GM12891 (cell line): ENCODE results near the gene TSHZ2.
"Not testable (repeated sequence)": the region's sequence is repeated elsewhere in the genome, so short reads cannot be mapped to it uniquely, and the experiment has no call there.

Source experiments
- DNase-seq: peaks from one replicate; pipeline ENCODE4 v3.0.0; 2011; ENCODE audit warnings: low spot score; ENCODE audit not compliant: insufficient read length
- FAIRE-seq: peaks from 2 replicates; lab custom pipeline; 2011; peaks lifted over from hg19 to GRCh38; lab: Jason Lieb, UNC
- PAX5 ChIP-seq: IDR thresholded peaks from 2 replicates; pipeline ENCODE4 v1.6.1; 2011; ENCODE audit warnings: low read length, moderate library complexity, mild to moderate bottlenecking; ENCODE audit not compliant: insufficient read depth, severe bottlenecking
- POLR2A ChIP-seq: IDR thresholded peaks from 2 replicates; pipeline ENCODE4 v1.6.1; 2011; ENCODE audit warnings: low read depth, low read length, control low read depth
- POLR2AphosphoS5 ChIP-seq: IDR thresholded peaks from 2 replicates; pipeline ENCODE4 v1.6.1; 2011; ENCODE audit warnings: low read depth, low read length, control low read depth
- POU2F2 ChIP-seq: IDR thresholded peaks from 2 replicates; pipeline ENCODE4 v1.6.1; 2011; ENCODE audit warnings: low read depth, mild to moderate bottlenecking, control low read depth, low read length, moderate library complexity
- SPI1 ChIP-seq: IDR thresholded peaks from 2 replicates; pipeline ENCODE4 v1.6.1; 2011; ENCODE audit warnings: low read depth, low read length, control low read depth
- TAF1 ChIP-seq: IDR thresholded peaks from 2 replicates; pipeline ENCODE4 v1.6.1; 2011; ENCODE audit warnings: low read depth, low read length, control low read depth

TSHZ2 gene

GRCh38 chr20:53402233-53403005 lies 430.3 kb downstream of the TSHZ2 start:
- FAIRE-seq, result no peak
- TF ChIP-seq TAF1 (no peak), SPI1 (no peak), PAX5 (no peak), POU2F2 (no peak), POLR2AphosphoS5 (no peak), POLR2A (no peak)

GRCh38 chr20:53403029-53403428 lies 430.9 kb downstream of the TSHZ2 start:
- FAIRE-seq (no peak), DNase-seq (no peak)
- TF ChIP-seq POLR2A (no peak), PAX5 (no peak), TAF1 (no peak), SPI1 (no peak), POLR2AphosphoS5 (no peak), POU2F2 (no peak)

More at GRCh38 chr20:53402233-53403005, 430.3 kb downstream of the TSHZ2 start:
- DNase-seq, result no peak

DNA sequence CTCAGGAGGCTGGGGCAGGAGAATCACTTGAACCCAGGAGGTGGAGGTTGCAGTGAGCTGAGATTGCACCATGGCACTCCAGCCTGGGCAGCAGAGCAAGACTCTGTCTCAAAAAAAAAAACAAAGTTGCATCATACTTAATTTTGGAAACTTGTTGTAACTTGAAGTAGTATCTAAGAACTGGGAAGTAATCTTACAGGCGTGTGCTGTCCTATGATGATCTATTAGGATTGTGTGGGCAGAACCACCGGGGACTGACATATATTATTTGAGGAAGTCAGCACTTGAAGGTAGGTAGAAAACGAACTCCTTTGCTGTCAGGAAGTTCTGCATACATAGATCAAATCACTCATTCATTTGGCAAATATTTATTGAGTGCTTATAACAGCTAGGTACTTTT lies 433.0 kb downstream of the TSHZ2 start:
- TF ChIP-seq POLR2AphosphoS5, result no peak
- TF ChIP-seq PAX5, result no peak
- no peak for TF ChIP-seq TAF1
- no peak for TF ChIP-seq SPI1
- no peak for TF ChIP-seq POLR2A
- no peak for TF ChIP-seq POU2F2
- FAIRE-seq, result no peak
- no peak for DNase-seq

DNA sequence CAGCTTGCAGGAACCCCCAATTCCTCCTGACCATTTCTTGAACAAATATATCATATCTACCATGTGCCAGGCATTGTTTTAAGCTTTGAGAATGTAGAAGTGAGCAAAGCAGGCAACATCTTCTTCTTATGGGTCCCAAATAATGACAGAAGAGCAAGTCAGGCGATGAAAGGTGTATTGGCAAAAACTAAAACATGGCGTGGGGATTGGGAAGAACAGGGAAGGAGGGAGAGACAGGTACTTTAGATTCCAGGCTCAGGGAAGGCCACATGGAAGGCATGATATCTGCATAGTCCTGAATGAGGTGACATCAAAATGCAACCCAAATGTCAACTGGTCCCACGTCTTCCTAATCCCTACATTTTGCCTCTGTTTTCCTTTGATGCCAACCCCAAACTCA lies 434.4 kb downstream of the TSHZ2 start:
- DNase-seq (no peak), FAIRE-seq (no peak)
- TF ChIP-seq SPI1 (no peak), TAF1 (no peak), POLR2AphosphoS5 (no peak), POLR2A (no peak), POU2F2 (no peak), PAX5 (no peak)

DNA sequence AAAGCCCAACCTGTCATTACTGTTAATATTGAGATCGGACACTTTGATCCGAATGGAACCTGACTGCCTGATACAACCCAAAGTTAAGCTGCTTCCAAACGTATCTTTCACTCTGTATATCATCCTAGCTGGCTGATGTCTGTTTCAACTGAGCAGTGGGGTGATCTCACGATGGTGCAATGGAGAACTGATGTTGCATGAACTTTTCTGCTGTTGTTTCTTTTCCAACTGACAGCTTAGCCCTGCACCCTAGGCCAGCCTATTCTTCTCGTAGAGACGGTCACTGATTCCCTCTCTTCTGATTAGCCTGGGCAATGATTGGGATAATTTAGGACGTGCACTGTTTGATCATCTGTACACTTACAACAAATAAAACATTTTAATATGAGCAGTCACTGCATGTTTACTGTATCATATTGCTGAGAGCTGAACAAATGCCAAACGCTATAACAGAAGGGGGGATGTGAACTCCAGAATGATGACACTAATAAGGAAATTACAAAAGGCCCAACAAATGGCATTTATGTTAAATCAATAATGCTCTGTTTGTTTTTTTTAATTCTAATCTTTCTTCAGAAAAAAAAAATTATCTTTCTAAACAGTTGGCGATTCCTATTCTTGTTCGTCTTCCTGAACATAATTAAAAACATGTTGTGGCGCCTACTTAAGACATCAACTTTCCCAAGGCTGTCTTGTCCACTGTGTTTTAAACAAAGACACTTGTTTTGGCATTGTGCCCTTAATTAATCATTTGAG lies 436.7 kb downstream of the TSHZ2 start:
- DNase-seq (no peak), FAIRE-seq (no peak)
- TF ChIP-seq POU2F2 (no peak), POLR2AphosphoS5 (no peak), POLR2A (no peak), SPI1 (no peak), TAF1 (no peak), PAX5 (no peak)

DNA sequence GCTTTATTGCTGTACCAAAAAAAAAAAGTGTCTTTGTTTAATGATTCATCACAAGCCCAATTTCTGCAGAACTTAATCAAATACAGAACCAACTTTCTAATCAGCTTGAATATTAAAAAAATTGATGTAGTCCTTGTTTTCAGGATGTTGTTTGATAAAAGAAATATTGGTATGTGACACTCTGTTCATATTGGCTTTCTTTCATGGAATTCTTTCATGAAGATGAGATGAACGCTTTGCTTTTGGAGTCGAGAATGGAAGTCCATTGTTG lies 437.2 kb downstream of the TSHZ2 start:
- no peak for FAIRE-seq
- no peak for DNase-seq
- TF ChIP-seq PAX5, result no peak
- no peak for TF ChIP-seq POLR2AphosphoS5
- TF ChIP-seq TAF1, result no peak
- TF ChIP-seq SPI1, result no peak
- TF ChIP-seq POU2F2, result no peak

DNA sequence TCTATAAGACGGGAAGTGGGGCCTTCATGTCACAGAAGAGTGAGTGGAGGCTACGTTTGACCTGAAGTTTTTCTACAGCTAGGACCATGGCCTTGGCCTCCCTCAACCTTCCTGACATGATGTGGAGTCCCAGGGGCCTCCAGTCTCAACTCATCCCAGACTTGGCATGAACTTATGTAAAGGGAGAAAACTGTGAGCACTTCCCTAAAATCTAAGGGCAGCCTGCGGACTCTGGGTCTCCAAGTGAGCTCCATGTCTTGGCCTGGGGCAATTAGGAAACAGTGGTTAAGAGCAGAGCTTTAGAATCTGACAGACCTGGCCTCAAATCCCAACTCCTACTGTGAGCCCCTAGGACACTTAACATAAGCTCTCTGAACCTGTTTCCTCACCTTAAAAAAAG lies 439.0 kb downstream of the TSHZ2 start:
- no peak for FAIRE-seq

GRCh38 chr20:53411891-53412290 lies 439.7 kb downstream of the TSHZ2 start:
- TF ChIP-seq POLR2A, result no peak
- TF ChIP-seq POLR2AphosphoS5, result no peak
- TF ChIP-seq TAF1, result no peak
- TF ChIP-seq SPI1, result no peak
- TF ChIP-seq POU2F2, result no peak
- TF ChIP-seq PAX5, result no peak
- FAIRE-seq (no peak), DNase-seq (no peak)

More for the DNA sequence above, 439.0 kb downstream of the TSHZ2 start:
- no peak for DNase-seq
- TF ChIP-seq TAF1 (no peak), PAX5 (no peak), POLR2A (no peak), POLR2AphosphoS5 (no peak), SPI1 (no peak), POU2F2 (no peak)

- DNase-seq (no peak), FAIRE-seq (no peak)
- TF ChIP-seq POLR2AphosphoS5 (no peak), POU2F2 (no peak), TAF1 (no peak), POLR2A (no peak), PAX5 (no peak), SPI1 (no peak)
These were observed 440.5 kb downstream of the TSHZ2 start for GRCh38 chr20:53412577-53413185.

DNA sequence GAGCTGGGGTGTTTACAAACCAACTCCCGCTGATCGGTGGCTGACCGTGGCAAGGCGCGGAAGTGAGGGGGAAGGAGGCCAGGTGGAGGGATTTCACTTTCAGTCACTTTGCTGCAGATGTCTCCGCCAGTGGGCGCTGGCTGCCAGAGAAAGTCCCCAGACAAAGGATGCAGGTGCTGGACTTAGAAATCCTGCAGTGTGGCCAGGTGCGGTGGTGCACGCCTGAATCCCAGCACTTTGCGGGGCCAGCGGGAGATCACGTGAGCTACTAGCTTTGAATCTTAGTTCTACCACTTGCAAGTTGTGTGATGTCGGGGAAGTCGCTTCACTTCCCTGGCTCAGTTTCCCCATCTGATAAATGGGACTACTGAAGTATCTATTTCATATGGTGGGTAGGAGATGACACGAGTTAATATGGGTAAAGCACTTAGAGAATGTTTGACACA lies 441.1 kb downstream of the TSHZ2 start:
- DNase-seq, result peak; percentile 69
- peak; percentile 94 for FAIRE-seq
- TF ChIP-seq POLR2AphosphoS5 (no peak), TAF1 (no peak), SPI1 (peak; percentile 57), POU2F2 (peak; percentile 80; the same call in 1 of the 2 replicates)

GRCh38 chr20:53413845-53414244 lies 441.7 kb downstream of the TSHZ2 start:
- not testable (repeated sequence) for FAIRE-seq, DNase-seq
